Activated naive CD4-positive, alpha-beta T cell treated with anti-CD3 and anti-CD28 coated beads, Interleukin-2, amount 50 U/mL, for 72 hours (primary cell): Measurements from ENCODE around the gene TMEM185A. TPM values are rescaled to one million over a fixed set of nuclear protein-coding genes. Genes with fewer than 3 reads are reported as not detected.

Experiments
- total RNA-seq, 2 donors: library from RNA; stranded (reverse); gene quantifications; one replicate each; pipeline ENCODE4 v1.2.3, GENCODE V29; 2022

TMEM185A gene
- total RNA-seq, 2 donors from 2014 or later, result 9.0 to 21.5 TPM

Other genes starting within 250 kb of the TMEM185A start
- 10 to 100 TPM; 35.4 to 77.8 TPM for gene IDS, start 126.5 kb downstream of the TMEM185A start, total RNA-seq
- gene EOLA1, start 90.8 kb downstream of the TMEM185A start, total RNA-seq, result 10 to 100 TPM; 13.6 to 50.9 TPM
- not detected for gene HSFX3, start 81.9 kb downstream of the TMEM185A start, total RNA-seq
- not detected for gene MAGEA9B, start 44.3 kb downstream of the TMEM185A start, total RNA-seq
- gene HSFX2, start 36.5 kb downstream of the TMEM185A start, total RNA-seq, result not detected
- not detected for gene MAGEA11, start 80.3 kb upstream of the TMEM185A start, total RNA-seq
- gene HSFX1, start 142.3 kb upstream of the TMEM185A start, total RNA-seq, result under 1 TPM; 0.11 to 0.72 TPM
- not detected for gene MAGEA9, start 150.1 kb upstream of the TMEM185A start, total RNA-seq
- gene MAGEA8, start 249.4 kb upstream of the TMEM185A start, total RNA-seq, result not detected